ENCODE data around the gene ZNF420. TPM values are rescaled to one million over a fixed set of nuclear protein-coding genes. Genes with fewer than 3 reads are reported as not detected.

ZNF420 gene
- total and polyA plus RNA-seq, 2 of the 13 experiments (the other 11 are each of a cell fraction or from before 2014, with no cell fraction given), result 1.4 to 6.6 TPM

GRCh38 chr19:37077934-37078716 lies at the start of gene ZNF420 (continued):
- TF ChIP-seq ZNF343 (CRISPR knock-in tag; IDR thresholded peaks at IDR 0.05) (peak; percentile 29; the same call in 1 of the 2 replicates), ZSCAN25 (CRISPR knock-in tag; IDR thresholded peaks at IDR 0.05) (peak; percentile 65; the same call in 1 of the 2 replicates), CREBL2 (CRISPR knock-in tag; IDR thresholded peaks at IDR 0.05; ENCODE audit: borderline replicate concordance) (peak; percentile 88; the same call in 1 of the 2 replicates), ZNF710 (CRISPR knock-in tag; IDR thresholded peaks at IDR 0.05; ENCODE audit: borderline replicate concordance) (no peak), HES4 (CRISPR knock-in tag; IDR thresholded peaks at IDR 0.05; ENCODE audit: borderline replicate concordance) (0 out of 2 replicates have a peak, but pooled peaks have one; percentile 10), ZNF280B (CRISPR knock-in tag; IDR thresholded peaks at IDR 0.05; ENCODE audit: borderline replicate concordance) (peak; percentile 95), GLI4 (CRISPR knock-in tag; IDR thresholded peaks at IDR 0.05; ENCODE audit: borderline replicate concordance) (no peak; the same call in 1 of the 2 replicates), PATZ1 (CRISPR knock-in tag; IDR thresholded peaks at IDR 0.05) (peak; percentile 62; the same call in 1 of the 2 replicates), NFE2L2 (IDR thresholded peaks at IDR 0.05; ENCODE audit: low read length) (no peak), MAFK (conservative IDR thresholded peaks at IDR 0.05 in 1 of 2, IDR thresholded peaks at IDR 0.05 in 1 of 2; ENCODE audit: low read length in 2 of 2) (no peak), TFE3 (CRISPR knock-in tag; IDR thresholded peaks at IDR 0.05) (no peak), ZNF878 (CRISPR knock-in tag; IDR thresholded peaks at IDR 0.05) (0 out of 2 replicates have a peak, but pooled peaks have one; percentile 58), HCFC1 (IDR thresholded peaks at IDR 0.05; ENCODE audit: low read depth, low read length) (peak; percentile 99), NBN (conservative IDR thresholded peaks at IDR 0.05) (no peak), RXRA (CRISPR knock-in tag; IDR thresholded peaks at IDR 0.05) (no peak; the same call in 1 of the 2 replicates), ZFP82 (CRISPR knock-in tag; IDR thresholded peaks at IDR 0.05; ENCODE audit: borderline replicate concordance) (no peak), NCOA2 (CRISPR knock-in tag; IDR thresholded peaks at IDR 0.05) (0 out of 2 replicates have a peak, but pooled peaks have one; percentile 21), LCORL (IDR thresholded peaks at IDR 0.05) (no peak), LCORL (CRISPR knock-in tag; IDR thresholded peaks at IDR 0.05) (peak; percentile 98), KMT2A (CRISPR knock-in tag; IDR thresholded peaks at IDR 0.05) (peak; percentile 38; the same call in 1 of the 2 replicates), FOXM1 (CRISPR knock-in tag; IDR thresholded peaks at IDR 0.05) (0 out of 2 replicates have a peak, but pooled peaks have one; percentile 48), ATF7 (IDR thresholded peaks at IDR 0.05) (no peak), ATF7 (CRISPR knock-in tag; IDR thresholded peaks at IDR 0.05) (no peak)

Data from HepG2 (cell line).